ENCODE data around the gene GPS1. TPM values are rescaled to one million over a fixed set of nuclear protein-coding genes. Genes with fewer than 3 reads are reported as not detected.

Gene GPS1
- total and polyA plus RNA-seq, 2 of the 4 experiments (the other 2 are of a cell fraction): 157 to 181 TPM

GRCh38 chr17:82028966-82029365, 22.7 kb upstream of the GPS1 start:
- Histone ChIP-seq H3K4me3 (ENCODE audit: insufficient read depth, low read depth, low read length) (no peak overlapping the region), H2AK9ac (replicated peaks; ENCODE audit: low read depth, low read length, poor library complexity) (no peak overlapping the region), H3K14ac (replicated peaks; ENCODE audit: low read depth, low read length) (no peak overlapping the region), H3K9me1 (ENCODE audit: insufficient read depth, low read length) (no peaks in the 10 kb centered on the region), H2BK120ac (ENCODE audit: low read depth, low read length) (no peak overlapping the region), H2AFZ (replicated peaks; ENCODE audit: low read length, poor library complexity) (no peak overlapping the region), H2BK5ac (ENCODE audit: low read depth, low read length, poor library complexity, severe bottlenecking) (no peak overlapping the region), H3K9ac (ENCODE audit: low read depth, low read length) (no peak overlapping the region), H3K23ac (ENCODE audit: low read depth, low read length) (no peak overlapping the region), H4K91ac (ENCODE audit: insufficient read depth, low read depth, low read length) (no peak overlapping the region), H3K79me1 (ENCODE audit: low read depth in 1 of 2, low read length in 2 of 2) (peaks cover 0 to 8% of the 10 kb centered on the region in 2 experiments; a peak in 2 of 4 replicates), H3K27ac (ENCODE audit: insufficient read depth, low read length) (no peak overlapping the region), H3K18ac (ENCODE audit: low read depth, low read length) (no peak overlapping the region), H3K4me2 (ENCODE audit: low read depth, low read length) (no peak overlapping the region), H4K5ac (ENCODE audit: low read depth, low read length) (no peak overlapping the region), H3K36me3 (ENCODE audit: control insufficient read depth, insufficient read depth, low read length) (peaks cover 2% of the 10 kb centered on the region), H3K4me1 (ENCODE audit: control insufficient read depth, insufficient read depth, low read length) (peaks cover 5% of the 10 kb centered on the region), H4K8ac (ENCODE audit: low read depth in 2 of 2, low read length in 2 of 2) (no peak overlapping the region), H2BK20ac (ENCODE audit: low read depth, low read length) (no peak overlapping the region), H2AK5ac (ENCODE audit: low read depth, low read length) (no peak overlapping the region), H3K9me3 (ENCODE audit: control insufficient read depth, insufficient read depth, low read length) (no peaks in the 10 kb centered on the region), H3K4ac (ENCODE audit: low read depth, low read length) (no peak overlapping the region), H2BK15ac (ENCODE audit: low read depth, low read length) (no peak overlapping the region), H4K20me1 (ENCODE audit: insufficient read depth, low read length) (no peaks in the 10 kb centered on the region; the same call in 1 of the 2 replicates), H3K56ac (ENCODE audit: extremely low read depth, insufficient read depth, low read length) (no peak overlapping the region), H3K27me3 (ENCODE audit: control insufficient read depth, insufficient read depth, low read length) (no peaks in the 10 kb centered on the region)
- ChIA-PET POLR2A (ENCODE audit: unreplicated experiment) (no interaction called here), CTCF (no interaction called here)
- no peak for TF ChIP-seq BHLHE40 (IDR thresholded peaks at IDR 0.05; ENCODE audit: low read depth, low read length)
- TF ChIP-seq RFX5 (IDR thresholded peaks at IDR 0.05; ENCODE audit: low read depth, low read length): no peak
- no peak for TF ChIP-seq FOS (IDR thresholded peaks at IDR 0.05; ENCODE audit: low read depth, low read length)
- TF ChIP-seq RAD21 (IDR thresholded peaks at IDR 0.05; ENCODE audit: low read length): no peak
- no peak for TF ChIP-seq RCOR1 (IDR thresholded peaks at IDR 0.05; ENCODE audit: insufficient replicate concordance, low read length)
- TF ChIP-seq MAFK (IDR thresholded peaks at IDR 0.05; ENCODE audit: low read depth, low read length): no peak
- no peak for TF ChIP-seq MXI1 (IDR thresholded peaks at IDR 0.05; ENCODE audit: borderline replicate concordance, low read depth, low read length)
- TF ChIP-seq CTCF (conservative IDR thresholded peaks at IDR 0.05; ENCODE audit: low read depth, low read length): no peak
- TF ChIP-seq ELK1 (IDR thresholded peaks at IDR 0.05; ENCODE audit: borderline replicate concordance, low read depth, low read length): no peak
- TF ChIP-seq SMC3 (IDR thresholded peaks at IDR 0.05; ENCODE audit: low read depth, low read length): no peak
- TF ChIP-seq POLR2A (IDR thresholded peaks at IDR 0.05; ENCODE audit: low read depth, low read length): no peak
- no peak for TF ChIP-seq CEBPB (IDR thresholded peaks at IDR 0.05; ENCODE audit: low read depth, low read length)
- no peak for TF ChIP-seq NFE2L2 (IDR thresholded peaks at IDR 0.05; ENCODE audit: low read depth, low read length)
- TF ChIP-seq USF2 (IDR thresholded peaks at IDR 0.05; ENCODE audit: low read depth, low read length): no peak
- no peak for TF ChIP-seq CHD1 (IDR thresholded peaks at IDR 0.05; ENCODE audit: low read depth, low read length)
- TF ChIP-seq MAZ (IDR thresholded peaks at IDR 0.05; ENCODE audit: borderline replicate concordance, low read depth, low read length): no peak
- BruUV-seq (replicated peaks): no TSS peak
- dilution Hi-C loops (cut with HindIII; ENCODE audit: low sequenced_read_pairs, unreplicated experiment): no loop called here
- in situ Hi-C loops (cut with MboI; ENCODE audit: low sequenced_read_pairs): no loop called here
- 93% methylated on average over 3 of the region's 9 CpGs; no CpG with 5 or more reads in 1 of the 2 experiments for WGBS, 2 experiments (ENCODE audit: extremely low coverage in 2 of 2, insufficient read length in 1 of 2)
- DNase-seq (no peak), ATAC-seq (ENCODE audit: low read depth) (no peak)
- intact Hi-C loops (cut with micrococcal nuclease): no loop called here

All from IMR-90 (cell line).